PC-9 (cell line): Measurements from ENCODE around the gene VIPR1. TPM values are rescaled to one million over a fixed set of nuclear protein-coding genes. Genes with fewer than 3 reads are reported as not detected.

Source experiments
- BruUV-seq: library from RNA; stranded (reverse); fragments of 400-500 nt; replicated peaks from 2 replicates; lab custom pipeline; 2021; lab: Mats Ljungman, UMichigan
- CTCF ChIA-PET: fragments of 300-600 bp; sonication (Branson Sonifier 250); formaldehyde crosslinking; loops from one replicate; lab custom pipeline; 2022; ENCODE audit warnings: antibody characterized with exemption; lab: Charles Lee
- POLR2A ChIA-PET: fragments of 300-600 bp; sonication (Branson Sonifier 250); formaldehyde crosslinking; loops from one replicate; lab custom pipeline; 2022; ENCODE audit warnings: antibody characterized with exemption; ENCODE audit not compliant: unreplicated experiment; lab: Charles Lee
- DNase-seq, 2 experiments: peaks; one replicate each; pipeline versions ENCODE4 v3.0.0 to v3.0.0-alpha.2; 2015 to 2022; ENCODE audit warnings: mixed read lengths in 1 of 2
- H2AFZ ChIP-seq: fragments of 200-600 bp; sonication (generic); 2 replicates; pipeline ENCODE4 v1.8.1; 2017; ENCODE audit warnings: antibody characterized with exemption
- H3F3A ChIP-seq: fragments of 200-600 bp; sonication (generic); 2 replicates; pipeline ENCODE4 v1.8.1; 2017; ENCODE audit warnings: antibody characterized with exemption, mild to moderate bottlenecking, low read depth; ENCODE audit not compliant: insufficient read depth
- H3K27ac ChIP-seq: fragments of 200-600 bp; sonication (generic); 2 replicates; pipeline ENCODE4 v1.6.1; 2016; ENCODE audit warnings: mixed run types
- H3K27me3 ChIP-seq: fragments of 200-600 bp; sonication (generic); 2 replicates; pipeline ENCODE4 v1.6.1; 2016; ENCODE audit warnings: low read depth, mixed run types; ENCODE audit not compliant: insufficient read depth
- H3K36me3 ChIP-seq: fragments of 200-600 bp; sonication (generic); 2 replicates; pipeline ENCODE4 v1.6.1; 2016; ENCODE audit warnings: low read depth, mixed run types
- H3K4me1 ChIP-seq: fragments of 200-600 bp; sonication (generic); replicated peaks from 2 replicates; pipeline ENCODE4 v1.6.1; 2016; ENCODE audit warnings: mixed run types; ENCODE audit not compliant: insufficient read depth
- H3K4me2 ChIP-seq: fragments of 200-600 bp; sonication (generic); 2 replicates; pipeline ENCODE4 v1.6.1; 2017; ENCODE audit warnings: mixed run types
- H3K4me3 ChIP-seq: fragments of 200-600 bp; sonication (generic); 2 replicates; pipeline ENCODE4 v1.6.1; 2016; ENCODE audit warnings: mixed run types
- H3K79me2 ChIP-seq: fragments of 200-600 bp; sonication (generic); 2 replicates; pipeline ENCODE4 v1.6.1; 2017; ENCODE audit warnings: low read depth, mixed run types
- H3K9me2 ChIP-seq: fragments of 200-600 bp; sonication (generic); 2 replicates; pipeline ENCODE4 v1.8.1; 2017; ENCODE audit warnings: mild to moderate bottlenecking; ENCODE audit not compliant: insufficient read depth
- H3K9me3 ChIP-seq: fragments of 200-600 bp; sonication (generic); 2 replicates; pipeline ENCODE4 v1.8.1; 2016; ENCODE audit warnings: low read depth; ENCODE audit not compliant: insufficient read depth
- H4K20me1 ChIP-seq: fragments of 200-600 bp; sonication (generic); 2 replicates; pipeline ENCODE4 v1.8.1; 2017; ENCODE audit not compliant: insufficient read depth
- EZH2 ChIP-seq: fragments of 200-600 bp; sonication (generic); IDR thresholded peaks from 2 replicates; pipeline ENCODE4 v1.8.0; 2017; ENCODE audit warnings: antibody characterized with exemption, low read depth
- intact Hi-C: fragments of 100-400 bp; cut with micrococcal nuclease; formaldehyde crosslinking; loops from one replicate; pipeline ENCODE4 v1.10.0; 2022; ENCODE audit not compliant: unreplicated experiment
- total RNA-seq: library from RNA; stranded (reverse); gene quantifications from 2 replicates; pipeline ENCODE4 v1.2.3, GENCODE V29; 2021
- TF ChIP-seq, protein P1 (sequence below): fragments of 200-600 bp; sonication (generic); conservative IDR thresholded peaks from 2 replicates; pipeline ENCODE4 v1.6.1; 2017; ENCODE audit warnings: mixed run types, antibody characterized with exemption, mild to moderate bottlenecking, moderate library complexity

VIPR1 gene
- total RNA-seq, 1 experiment from 2014 or later: 23.9 TPM

DNA sequence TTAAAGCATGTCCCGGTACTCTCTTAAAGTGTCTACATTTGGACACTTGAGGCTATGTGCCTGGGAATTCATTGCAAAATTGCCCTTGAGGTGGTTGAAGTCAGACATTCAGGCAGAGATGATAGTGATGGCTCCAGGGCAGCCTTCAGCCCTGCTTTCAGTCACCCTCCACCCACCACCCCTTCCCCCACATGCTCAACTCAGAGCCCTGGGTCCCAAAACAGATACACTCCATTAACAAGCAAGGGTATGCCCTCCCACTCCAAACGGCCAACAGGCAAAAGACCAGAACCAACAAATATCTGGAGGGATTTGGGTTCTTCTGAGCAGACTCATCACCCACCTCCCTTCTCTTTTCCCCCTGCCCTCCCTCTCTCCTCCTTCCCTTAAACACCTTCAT, 29.9 kb upstream of the VIPR1 start:
- no TSS peak for BruUV-seq
- no peak for DNase-seq
- peaks cover 26% of the 10 kb centered on the region for H3F3A ChIP-seq
- ChIA-PET POLR2A (interaction anchor here (0.7 to 1.1 kb wide), 2 partner anchors 30 to 42 kb away, joined by 4 read pairs; partner anchors contain the start of gene VIPR1), CTCF (interaction anchor here (0.6 to 1.5 kb wide), 3 partner anchors 30 to 80 kb away, joined by 3 to 7 read pairs (median 6); partner anchors contain the start of gene VIPR1)
- peak overlapping the region; percentile 50 for H3K27ac ChIP-seq
- H4K20me1 ChIP-seq: no peaks in the 10 kb centered on the region
- H3K36me3 ChIP-seq: no peaks in the 10 kb centered on the region
- H2AFZ ChIP-seq: peak overlapping the region; percentile 58; the same call in 1 of the 2 replicates
- H3K9me3 ChIP-seq: no peaks in the 10 kb centered on the region
- H3K4me2 ChIP-seq: peak overlapping the region; percentile 66
- no peaks in the 10 kb centered on the region for H3K79me2 ChIP-seq
- TF ChIP-seq EZH2: no peak
- TF ChIP-seq, protein P1, sequence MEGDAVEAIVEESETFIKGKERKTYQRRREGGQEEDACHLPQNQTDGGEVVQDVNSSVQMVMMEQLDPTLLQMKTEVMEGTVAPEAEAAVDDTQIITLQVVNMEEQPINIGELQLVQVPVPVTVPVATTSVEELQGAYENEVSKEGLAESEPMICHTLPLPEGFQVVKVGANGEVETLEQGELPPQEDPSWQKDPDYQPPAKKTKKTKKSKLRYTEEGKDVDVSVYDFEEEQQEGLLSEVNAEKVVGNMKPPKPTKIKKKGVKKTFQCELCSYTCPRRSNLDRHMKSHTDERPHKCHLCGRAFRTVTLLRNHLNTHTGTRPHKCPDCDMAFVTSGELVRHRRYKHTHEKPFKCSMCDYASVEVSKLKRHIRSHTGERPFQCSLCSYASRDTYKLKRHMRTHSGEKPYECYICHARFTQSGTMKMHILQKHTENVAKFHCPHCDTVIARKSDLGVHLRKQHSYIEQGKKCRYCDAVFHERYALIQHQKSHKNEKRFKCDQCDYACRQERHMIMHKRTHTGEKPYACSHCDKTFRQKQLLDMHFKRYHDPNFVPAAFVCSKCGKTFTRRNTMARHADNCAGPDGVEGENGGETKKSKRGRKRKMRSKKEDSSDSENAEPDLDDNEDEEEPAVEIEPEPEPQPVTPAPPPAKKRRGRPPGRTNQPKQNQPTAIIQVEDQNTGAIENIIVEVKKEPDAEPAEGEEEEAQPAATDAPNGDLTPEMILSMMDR: no peak
- H3K4me1 ChIP-seq: peaks cover 53% of the 10 kb centered on the region
- no peaks in the 10 kb centered on the region for H3K27me3 ChIP-seq
- H3K9me2 ChIP-seq: no peaks in the 10 kb centered on the region
- intact Hi-C loops: no loop called here
- H3K4me3 ChIP-seq: peak overlapping the region; percentile 10; the same call in 1 of the 2 replicates

DNA sequence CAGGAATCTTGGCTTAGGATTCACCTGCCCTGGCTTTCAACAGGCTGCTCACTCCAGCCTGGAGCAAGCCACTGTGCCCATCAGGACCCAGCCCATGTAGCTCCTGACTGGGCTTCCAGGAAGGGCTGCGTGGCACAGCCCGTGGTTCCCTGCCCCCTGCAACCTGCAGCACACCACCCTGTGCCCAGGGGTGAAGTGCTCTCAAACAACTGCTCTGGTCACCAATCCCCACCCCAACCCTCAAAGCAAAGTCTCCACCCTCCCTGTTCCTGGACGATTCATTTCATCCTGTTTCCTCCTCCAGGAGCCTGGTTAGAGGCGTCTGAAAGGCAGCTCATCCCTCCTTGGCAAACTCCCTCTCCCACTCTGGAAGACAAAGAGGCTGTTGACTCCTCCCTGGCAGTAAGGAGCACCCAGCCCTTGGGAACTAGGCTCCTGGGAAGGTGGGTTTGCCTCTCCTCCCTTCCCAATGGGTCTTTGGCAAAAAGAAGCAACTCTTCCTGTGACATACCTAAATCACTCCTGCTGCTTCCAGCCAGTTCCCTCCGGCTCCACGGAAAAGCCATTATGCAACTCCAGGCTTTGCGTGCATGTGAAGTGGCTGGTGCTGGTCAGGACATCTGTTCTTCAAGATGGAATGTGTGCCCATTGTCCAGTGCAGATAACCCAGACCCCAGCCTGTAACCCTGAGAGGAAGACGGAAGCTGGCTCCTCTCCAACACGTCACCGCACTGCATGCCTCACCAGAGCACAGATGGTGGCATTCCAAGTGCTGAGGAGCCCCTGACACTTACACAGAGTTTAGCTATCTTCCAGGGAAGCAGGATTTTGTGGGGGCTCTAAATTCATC, 29.1 kb upstream of the VIPR1 start:
- Histone ChIP-seq H3K4me3 (peak overlapping the region; percentile 10; the same call in 1 of the 2 replicates), H3K79me2 (no peaks in the 10 kb centered on the region), H3K27me3 (no peaks in the 10 kb centered on the region), H2AFZ (peak overlapping the region; percentile 58), H3K4me2 (peak overlapping the region; percentile 66), H4K20me1 (no peaks in the 10 kb centered on the region), H3K36me3 (no peaks in the 10 kb centered on the region), H3F3A (peaks cover 30% of the 10 kb centered on the region), H3K9me3 (no peaks in the 10 kb centered on the region), H3K27ac (peak overlapping the region; percentile 50), H3K9me2 (no peaks in the 10 kb centered on the region), H3K4me1 (peaks cover 60% of the 10 kb centered on the region)
- no TSS peak for BruUV-seq
- CTCF ChIA-PET: interaction anchor here (0.6 to 1.5 kb wide), 3 partner anchors 29 to 207 kb away, joined by 3 to 7 read pairs (median 6); partner anchors contain the start of genes CCK and VIPR1
- TF ChIP-seq EZH2: no peak
- TF ChIP-seq, protein P1: no peak
- DNase-seq: peak; percentile 83 to 84
- intact Hi-C loops: loop anchor here (1.0 kb wide), 3 partner anchors 17 to 34 kb away; partner anchors contain the start of gene VIPR1
- POLR2A ChIA-PET: interaction anchor here (0.6 to 1.1 kb wide), 3 partner anchors 29 to 341 kb away, joined by 4 to 8 read pairs (median 4); partner anchors contain the start of gene VIPR1
